PFSK-1 (cell line): Measurements from ENCODE around the gene MPP4. TPM values are rescaled to one million over a fixed set of nuclear protein-coding genes. Genes with fewer than 3 reads are reported as not detected.

ENCODE experiments used
- FOXP2 ChIP-seq: optimal IDR thresholded peaks from 2 replicates; pipeline ENCODE3; 2011; ENCODE audit warnings: borderline replicate concordance, control low read depth, inconsistent platforms; ENCODE audit not compliant: insufficient read depth; ENCODE audit errors: extremely low read length, extremely low read depth
- POLR2AphosphoS5 ChIP-seq: IDR thresholded peaks from 2 replicates; pipeline ENCODE4 v1.6.1; 2012; ENCODE audit warnings: low read depth, mild to moderate bottlenecking, control low read depth, low read length, moderate library complexity
- SIN3A ChIP-seq: IDR thresholded peaks from 2 replicates; pipeline ENCODE4 v1.6.1; 2012; ENCODE audit warnings: mild to moderate bottlenecking, low read length, moderate library complexity, borderline replicate concordance; ENCODE audit not compliant: insufficient read depth
- TAF1 ChIP-seq: IDR thresholded peaks from 2 replicates; pipeline ENCODE4 v1.6.1; 2012; ENCODE audit warnings: low read length, control low read depth, borderline replicate concordance; ENCODE audit not compliant: insufficient read depth
- polyA plus RNA-seq: library from polyadenylated mRNA; unstranded; fragments of >200 nt; gene quantifications from one replicate; pipeline ENCODE4 v1.2.1, GENCODE V29; 2012; ENCODE audit warnings: low read depth, missing spikeins; ENCODE audit not compliant: insufficient read length
- TF ChIP-seq, protein P1 (sequence below), 2 experiments: IDR thresholded peaks; 2 replicates each; pipeline versions ENCODE4 v1.6.1 to v1.8.0; 2011 to 2012; ENCODE audit warnings: low read depth in 2 of 2, low read length in 2 of 2, control low read depth in 1 of 2, inconsistent platforms in 1 of 2, mild to moderate bottlenecking in 1 of 2, moderate library complexity in 1 of 2; ENCODE audit not compliant: insufficient read depth in 1 of 2

Gene MPP4, protein sequence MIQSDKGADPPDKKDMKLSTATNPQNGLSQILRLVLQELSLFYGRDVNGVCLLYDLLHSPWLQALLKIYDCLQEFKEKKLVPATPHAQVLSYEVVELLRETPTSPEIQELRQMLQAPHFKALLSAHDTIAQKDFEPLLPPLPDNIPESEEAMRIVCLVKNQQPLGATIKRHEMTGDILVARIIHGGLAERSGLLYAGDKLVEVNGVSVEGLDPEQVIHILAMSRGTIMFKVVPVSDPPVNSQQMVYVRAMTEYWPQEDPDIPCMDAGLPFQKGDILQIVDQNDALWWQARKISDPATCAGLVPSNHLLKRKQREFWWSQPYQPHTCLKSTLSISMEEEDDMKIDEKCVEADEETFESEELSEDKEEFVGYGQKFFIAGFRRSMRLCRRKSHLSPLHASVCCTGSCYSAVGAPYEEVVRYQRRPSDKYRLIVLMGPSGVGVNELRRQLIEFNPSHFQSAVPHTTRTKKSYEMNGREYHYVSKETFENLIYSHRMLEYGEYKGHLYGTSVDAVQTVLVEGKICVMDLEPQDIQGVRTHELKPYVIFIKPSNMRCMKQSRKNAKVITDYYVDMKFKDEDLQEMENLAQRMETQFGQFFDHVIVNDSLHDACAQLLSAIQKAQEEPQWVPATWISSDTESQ
- polyA plus RNA-seq, result not detected

DNA sequence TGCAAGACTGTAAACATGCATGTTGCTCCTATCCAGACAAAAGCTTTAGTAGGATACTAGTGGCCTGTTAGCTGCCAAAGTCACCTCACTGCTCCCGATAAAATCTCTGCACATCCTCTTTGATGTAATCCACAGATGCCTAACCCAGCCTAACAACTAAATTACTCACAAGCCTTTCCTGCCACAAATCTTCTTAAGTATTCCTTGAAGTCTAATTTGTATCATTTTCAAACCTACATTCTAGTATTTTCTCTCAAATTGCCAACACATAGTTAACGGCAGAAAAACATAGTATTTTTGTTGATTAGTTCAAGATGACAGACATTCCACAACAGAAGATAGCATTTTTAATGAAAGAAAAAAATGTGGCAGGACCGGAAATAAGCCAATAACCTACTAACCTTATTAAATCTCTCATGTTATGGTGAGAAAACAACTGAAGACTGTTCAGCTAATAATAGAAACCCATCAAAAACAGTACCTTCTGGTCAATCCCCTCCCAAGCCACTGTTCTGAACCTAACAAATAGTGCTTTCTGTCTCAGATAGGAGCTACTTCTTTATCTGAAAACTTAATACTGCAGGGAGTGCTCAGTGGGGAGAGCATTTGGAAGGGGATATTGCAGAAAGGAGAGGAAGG lies at the start of gene MPP4:
TSS of gene MPP4 (minus strand) at position 57 of the 639 bp plus-strand sequence. CDS start 4,690 bp downstream, outside the sequence.
- TF ChIP-seq POLR2AphosphoS5, result no peak
- no peak for TF ChIP-seq SIN3A
- TF ChIP-seq FOXP2, result no peak
- TF ChIP-seq TAF1, result no peak
- TF ChIP-seq, protein P1, sequence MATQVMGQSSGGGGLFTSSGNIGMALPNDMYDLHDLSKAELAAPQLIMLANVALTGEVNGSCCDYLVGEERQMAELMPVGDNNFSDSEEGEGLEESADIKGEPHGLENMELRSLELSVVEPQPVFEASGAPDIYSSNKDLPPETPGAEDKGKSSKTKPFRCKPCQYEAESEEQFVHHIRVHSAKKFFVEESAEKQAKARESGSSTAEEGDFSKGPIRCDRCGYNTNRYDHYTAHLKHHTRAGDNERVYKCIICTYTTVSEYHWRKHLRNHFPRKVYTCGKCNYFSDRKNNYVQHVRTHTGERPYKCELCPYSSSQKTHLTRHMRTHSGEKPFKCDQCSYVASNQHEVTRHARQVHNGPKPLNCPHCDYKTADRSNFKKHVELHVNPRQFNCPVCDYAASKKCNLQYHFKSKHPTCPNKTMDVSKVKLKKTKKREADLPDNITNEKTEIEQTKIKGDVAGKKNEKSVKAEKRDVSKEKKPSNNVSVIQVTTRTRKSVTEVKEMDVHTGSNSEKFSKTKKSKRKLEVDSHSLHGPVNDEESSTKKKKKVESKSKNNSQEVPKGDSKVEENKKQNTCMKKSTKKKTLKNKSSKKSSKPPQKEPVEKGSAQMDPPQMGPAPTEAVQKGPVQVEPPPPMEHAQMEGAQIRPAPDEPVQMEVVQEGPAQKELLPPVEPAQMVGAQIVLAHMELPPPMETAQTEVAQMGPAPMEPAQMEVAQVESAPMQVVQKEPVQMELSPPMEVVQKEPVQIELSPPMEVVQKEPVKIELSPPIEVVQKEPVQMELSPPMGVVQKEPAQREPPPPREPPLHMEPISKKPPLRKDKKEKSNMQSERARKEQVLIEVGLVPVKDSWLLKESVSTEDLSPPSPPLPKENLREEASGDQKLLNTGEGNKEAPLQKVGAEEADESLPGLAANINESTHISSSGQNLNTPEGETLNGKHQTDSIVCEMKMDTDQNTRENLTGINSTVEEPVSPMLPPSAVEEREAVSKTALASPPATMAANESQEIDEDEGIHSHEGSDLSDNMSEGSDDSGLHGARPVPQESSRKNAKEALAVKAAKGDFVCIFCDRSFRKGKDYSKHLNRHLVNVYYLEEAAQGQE (IDR thresholded peaks at IDR 0.05; ENCODE audit: insufficient read depth in 1 of 2, low read depth in 2 of 2, low read length in 2 of 2), result no peak

DNA sequence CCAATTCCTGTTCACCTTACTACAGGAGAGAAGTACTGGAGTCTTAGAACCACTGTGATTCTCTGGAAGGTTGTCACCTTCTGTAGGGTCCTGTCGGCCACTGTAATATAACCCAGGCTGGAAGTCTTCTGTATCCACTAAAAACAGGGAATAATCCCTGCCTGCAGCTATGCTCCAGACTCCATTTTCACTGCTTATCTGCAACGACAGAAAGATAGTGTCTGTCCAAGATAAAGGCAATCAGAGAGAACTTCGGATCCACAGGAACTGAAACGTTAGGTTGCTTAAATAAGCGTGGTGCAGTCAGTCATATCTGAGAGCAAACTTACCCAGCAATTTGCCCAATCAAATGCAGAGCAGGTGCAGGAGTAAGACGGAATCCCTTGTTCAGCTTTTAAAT lies 48.1 kb upstream of the MPP4 start:
- TF ChIP-seq TAF1 (no peak), SIN3A (no peak), FOXP2 (no peak)
- TF ChIP-seq, protein P1 (IDR thresholded peaks at IDR 0.05; ENCODE audit: insufficient read depth in 1 of 2, low read depth in 2 of 2, low read length in 2 of 2), result no peak

DNA sequence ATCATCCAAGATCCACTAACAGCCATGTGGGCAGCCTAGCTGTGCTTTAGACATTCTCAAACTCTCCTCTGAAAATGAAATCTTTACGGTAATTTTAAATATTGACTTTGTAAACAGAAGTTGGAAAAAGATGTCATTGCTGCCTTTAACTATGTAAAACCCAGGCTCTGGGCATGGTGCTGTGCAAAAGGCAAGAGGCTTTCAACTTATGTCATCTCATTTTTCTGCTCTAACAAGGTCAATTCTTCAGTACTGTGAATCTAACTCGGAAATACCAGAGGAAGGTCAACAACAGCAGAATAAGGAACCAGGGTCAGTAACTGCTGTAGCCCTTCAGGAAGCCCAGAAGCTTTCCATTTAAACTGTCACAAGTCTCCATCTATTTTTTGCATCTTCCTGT lies 37.0 kb upstream of the MPP4 start:
- TF ChIP-seq, protein P1 (IDR thresholded peaks at IDR 0.05; ENCODE audit: insufficient read depth in 1 of 2, low read depth in 2 of 2, low read length in 2 of 2), result no peak
- TF ChIP-seq TAF1 (no peak), FOXP2 (no peak), POLR2AphosphoS5 (no peak), SIN3A (no peak)

DNA sequence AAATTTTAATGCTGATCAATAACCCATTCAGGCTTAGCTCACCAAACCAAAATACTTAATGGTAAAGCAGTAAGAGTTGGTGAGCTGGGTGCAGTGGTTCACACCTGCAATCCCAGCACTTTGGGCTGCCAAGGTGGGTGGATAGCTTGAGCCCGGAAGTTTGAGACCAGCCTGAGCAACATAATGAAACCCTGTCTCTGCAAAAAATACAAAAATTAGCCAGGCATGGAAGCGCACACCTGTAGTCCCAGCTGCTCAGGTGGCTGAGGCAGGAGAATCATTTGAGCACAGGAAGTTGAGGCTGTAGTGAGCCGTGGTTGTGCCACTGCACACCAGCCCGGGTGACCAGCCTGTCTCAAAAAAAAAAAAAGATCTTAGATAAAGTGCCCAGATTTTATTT lies 35.7 kb upstream of the MPP4 start:
- TF ChIP-seq, protein P1 (IDR thresholded peaks at IDR 0.05; ENCODE audit: insufficient read depth in 1 of 2, low read depth in 2 of 2, low read length in 2 of 2), result no peak
- no peak for TF ChIP-seq POLR2AphosphoS5
- TF ChIP-seq SIN3A, result no peak
- TF ChIP-seq TAF1, result no peak
- TF ChIP-seq FOXP2, result no peak
